HG03095 (cell line): ENCODE data around the gene C1S.
A peak's percentile ranks its signal among the peaks of the same experiment; 100 is the strongest.
"Not testable (repeated sequence)": the region's sequence is repeated elsewhere in the genome, so short reads cannot be mapped to it uniquely, and the experiment has no call there.

ENCODE experiments used
- ATAC-seq: cut with Tn5 transposase; IDR thresholded peaks from one replicate; pipeline ENCODE4 v1.9.1; 2021; ENCODE audit warnings: moderate library complexity; ENCODE audit not compliant: unreplicated experiment

C1S gene

GRCh38 chr12:7101047-7101693 is 40.7 kb downstream of the C1S start:
- no peak for ATAC-seq

GRCh38 chr12:7101694-7102131 is 41.2 kb downstream of the C1S start:
- no peak for ATAC-seq

GRCh38 chr12:7102582-7102981 is 42.1 kb downstream of the C1S start:
- no peak for ATAC-seq

- ATAC-seq: no peak
These were observed 43.5 kb downstream of the C1S start for GRCh38 chr12:7103837-7104584.

- no peak for ATAC-seq
These were observed 45.6 kb downstream of the C1S start for GRCh38 chr12:7106082-7106481.

- not testable (repeated sequence) for ATAC-seq
These were observed 46.7 kb downstream of the C1S start for GRCh38 chr12:7107181-7107580.

GRCh38 chr12:7107636-7108002 is 47.1 kb downstream of the C1S start:
- no peak for ATAC-seq

- ATAC-seq: peak; percentile 86
These were observed 47.7 kb downstream of the C1S start for GRCh38 chr12:7108003-7108795.

- ATAC-seq: peak; percentile 37
These were observed 48.5 kb downstream of the C1S start, which contains the start of gene C1RL for GRCh38 chr12:7108796-7109571. C1RL (minus strand) TSS chr12:7109214; CDS start chr12:7109180, 34 bp downstream.

GRCh38 chr12:7109572-7109920 is 49.0 kb downstream of the C1S start:
- no peak for ATAC-seq

GRCh38 chr12:7110661-7111060 is 50.1 kb downstream of the C1S start:
- ATAC-seq: no peak

- ATAC-seq: no peak
These were observed 51.5 kb downstream of the C1S start for GRCh38 chr12:7112041-7112440.

- ATAC-seq: no peak
These were observed 52.9 kb downstream of the C1S start for GRCh38 chr12:7113389-7113871.

- no peak for ATAC-seq
These were observed 53.5 kb downstream of the C1S start for GRCh38 chr12:7114008-7114407.

GRCh38 chr12:7114851-7115250 is 54.3 kb downstream of the C1S start:
- ATAC-seq: no peak

GRCh38 chr12:7116196-7116595 is 55.7 kb downstream of the C1S start:
- ATAC-seq: no peak

- ATAC-seq: no peak
These were observed 56.4 kb downstream of the C1S start for GRCh38 chr12:7116916-7117315.

GRCh38 chr12:7117670-7118069 is 57.2 kb downstream of the C1S start:
- no peak for ATAC-seq

GRCh38 chr12:7118881-7119280 is 58.4 kb downstream of the C1S start:
- no peak for ATAC-seq

GRCh38 chr12:7120166-7120565 is 59.6 kb downstream of the C1S start:
- ATAC-seq: no peak
